ENCODE measurements around the gene SERPINC1.
A peak's percentile ranks its signal among the peaks of the same experiment; 100 is the strongest.
"Not testable (repeated sequence)": the region's sequence is repeated elsewhere in the genome, so short reads cannot be mapped to it uniquely, and the experiment has no call there.

The SERPINC1 gene

DNA sequence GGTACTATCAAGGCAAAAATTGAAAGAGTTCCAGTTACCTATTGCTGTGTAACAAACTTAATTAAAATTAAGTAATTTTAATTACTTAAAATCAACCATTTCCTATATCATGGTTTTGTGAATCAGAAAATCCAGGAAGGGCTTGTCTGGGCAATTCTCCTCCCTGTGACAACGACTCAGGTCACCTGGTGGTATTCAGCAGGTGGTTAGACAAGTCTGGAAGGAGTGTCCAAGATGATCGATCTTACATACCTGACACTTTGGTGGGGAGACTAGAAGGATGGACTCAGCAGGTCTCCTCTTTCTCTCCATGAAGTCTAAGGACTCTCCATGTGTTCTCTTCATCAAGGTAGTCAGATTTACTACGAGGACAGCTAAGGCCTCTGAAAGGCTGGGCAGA lies 22.9 kb downstream of the SERPINC1 start:
- DNase-seq (ENCODE audit: insufficient read length, low spot score) (no peak), FAIRE-seq (no peak)

GRCh38 chr1:173893611-173894010 lies 23.5 kb downstream of the SERPINC1 start:
- FAIRE-seq (no peak), DNase-seq (ENCODE audit: insufficient read length, low spot score) (no peak)

- FAIRE-seq (no peak), DNase-seq (ENCODE audit: insufficient read length, low spot score) (no peak)
Measured at GRCh38 chr1:173889885-173890284, 27.2 kb downstream of the SERPINC1 start.

- DNase-seq (ENCODE audit: insufficient read length, low spot score) (no peak), FAIRE-seq (no peak)
Measured at GRCh38 chr1:173888749-173889148, 28.4 kb downstream of the SERPINC1 start.

- no peak for DNase-seq (ENCODE audit: insufficient read length, low spot score)
- no peak for FAIRE-seq
Measured at GRCh38 chr1:173887627-173888026, 29.5 kb downstream of the SERPINC1 start.

DNA sequence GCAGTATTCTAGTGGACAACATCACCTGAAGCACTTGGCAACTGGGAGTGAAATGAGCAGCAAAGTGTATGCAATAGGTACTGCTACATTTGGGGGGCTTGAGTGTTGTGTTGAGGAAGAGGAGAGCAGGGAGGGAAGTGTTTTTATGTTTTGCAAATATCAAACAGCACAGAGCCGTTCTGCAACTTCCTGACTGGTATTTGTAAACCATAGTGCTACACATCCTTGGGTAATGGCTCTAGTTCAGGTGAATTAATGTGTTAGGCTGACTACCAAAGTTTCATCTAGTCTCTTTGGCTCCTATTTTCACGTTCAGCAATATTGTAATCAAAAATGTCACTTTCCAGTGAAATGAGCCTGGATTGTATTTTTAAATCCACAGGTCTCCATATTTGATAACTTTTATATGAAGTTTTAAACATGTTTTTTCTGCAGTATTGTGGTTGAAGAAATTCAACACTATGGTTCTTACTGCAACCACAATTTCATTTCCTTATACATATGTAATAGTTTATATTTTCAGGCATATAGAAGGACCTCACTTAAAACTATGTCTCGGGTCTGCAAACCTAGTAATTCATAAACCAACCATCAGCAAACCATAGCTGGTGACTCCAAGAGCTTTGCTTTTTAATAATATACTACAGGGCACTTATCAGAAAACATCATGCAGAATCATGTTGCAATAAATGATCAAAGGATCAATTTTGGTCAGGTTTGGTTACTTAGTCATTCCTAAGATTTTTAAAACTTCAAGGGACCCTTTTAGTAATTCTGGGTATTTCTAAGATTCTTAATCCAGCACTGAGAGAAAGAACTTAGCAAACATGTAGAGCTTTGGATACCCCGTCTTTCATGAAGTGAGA lies 30.1 kb downstream of the SERPINC1 start:
- no peak for DNase-seq (ENCODE audit: insufficient read length, low spot score)
- FAIRE-seq = no peak

- DNase-seq (ENCODE audit: insufficient read length, low spot score) = no peak
- FAIRE-seq = no peak
Measured at GRCh38 chr1:173884701-173885100, 32.4 kb downstream of the SERPINC1 start.

- FAIRE-seq; DNase-seq (ENCODE audit: insufficient read length, low spot score): not testable (repeated sequence)
Measured at GRCh38 chr1:173881117-173881516, 36.0 kb downstream of the SERPINC1 start.

- no peak for DNase-seq (ENCODE audit: insufficient read length, low spot score)
- FAIRE-seq = no peak
Measured at GRCh38 chr1:173878251-173878650, 38.9 kb downstream of the SERPINC1 start.

GRCh38 chr1:173876732-173877131 lies 40.4 kb downstream of the SERPINC1 start:
- DNase-seq (ENCODE audit: insufficient read length, low spot score) = no peak
- no peak for FAIRE-seq

DNA sequence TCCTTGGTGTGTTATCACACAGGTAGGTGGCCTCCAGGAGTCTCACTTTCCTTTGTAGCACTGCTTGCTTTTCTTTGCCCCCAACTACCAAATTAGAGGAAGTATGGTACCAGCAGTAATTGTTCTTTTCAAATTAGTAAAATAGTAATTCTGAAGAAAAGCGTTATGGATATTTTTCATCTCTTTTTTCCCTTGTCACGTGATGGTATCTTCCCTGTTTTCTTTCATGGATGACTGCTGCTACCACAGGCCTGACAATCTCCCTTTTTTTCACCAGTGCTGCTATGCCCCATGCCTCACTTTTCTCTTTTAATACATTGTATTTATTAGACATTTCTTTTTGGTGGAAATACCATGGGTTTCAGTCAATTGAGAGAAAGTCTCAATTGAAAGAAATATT lies 45.6 kb downstream of the SERPINC1 start:
- DNase-seq (ENCODE audit: insufficient read length, low spot score) (no peak), FAIRE-seq (no peak)

GRCh38 chr1:173871091-173871490 lies 46.0 kb downstream of the SERPINC1 start:
- no peak for FAIRE-seq

GRCh38 chr1:173870252-173871075 lies 46.7 kb downstream of the SERPINC1 start:
- DNase-seq (ENCODE audit: insufficient read length, low spot score) (no peak), FAIRE-seq (peak; percentile 66)

More at GRCh38 chr1:173871091-173871490, 46.0 kb downstream of the SERPINC1 start:
- no peak for DNase-seq (ENCODE audit: insufficient read length, low spot score)

GRCh38 chr1:173869021-173869359 lies 48.1 kb downstream of the SERPINC1 start:
- peak; percentile 18 for FAIRE-seq
- DNase-seq (ENCODE audit: insufficient read length, low spot score) = no peak

GRCh38 chr1:173868266-173869020 lies 48.7 kb downstream of the SERPINC1 start, which contains the start of gene ZBTB37:
ZBTB37 (plus strand) TSS chr1:173868380; CDS start chr1:173870226, 1,846 bp downstream.
- FAIRE-seq = no peak
- peak; percentile 60 for DNase-seq (ENCODE audit: insufficient read length, low spot score)

GRCh38 chr1:173867753-173868265 lies 49.3 kb downstream of the SERPINC1 start, which contains the start of gene GAS5:
GAS5 (minus strand) TSS chr1:173867989.
- FAIRE-seq (peak; percentile 96), DNase-seq (ENCODE audit: insufficient read length, low spot score) (peak; percentile 58)

- FAIRE-seq = peak; percentile 11
Measured at GRCh38 chr1:173867141-173867752, 49.9 kb downstream of the SERPINC1 start.

GRCh38 chr1:173866413-173867115 lies 50.6 kb downstream of the SERPINC1 start:
- no peak for DNase-seq (ENCODE audit: insufficient read length, low spot score)
- no peak for FAIRE-seq

More at GRCh38 chr1:173867141-173867752, 49.9 kb downstream of the SERPINC1 start:
- DNase-seq (ENCODE audit: insufficient read length, low spot score) = no peak

DNA sequence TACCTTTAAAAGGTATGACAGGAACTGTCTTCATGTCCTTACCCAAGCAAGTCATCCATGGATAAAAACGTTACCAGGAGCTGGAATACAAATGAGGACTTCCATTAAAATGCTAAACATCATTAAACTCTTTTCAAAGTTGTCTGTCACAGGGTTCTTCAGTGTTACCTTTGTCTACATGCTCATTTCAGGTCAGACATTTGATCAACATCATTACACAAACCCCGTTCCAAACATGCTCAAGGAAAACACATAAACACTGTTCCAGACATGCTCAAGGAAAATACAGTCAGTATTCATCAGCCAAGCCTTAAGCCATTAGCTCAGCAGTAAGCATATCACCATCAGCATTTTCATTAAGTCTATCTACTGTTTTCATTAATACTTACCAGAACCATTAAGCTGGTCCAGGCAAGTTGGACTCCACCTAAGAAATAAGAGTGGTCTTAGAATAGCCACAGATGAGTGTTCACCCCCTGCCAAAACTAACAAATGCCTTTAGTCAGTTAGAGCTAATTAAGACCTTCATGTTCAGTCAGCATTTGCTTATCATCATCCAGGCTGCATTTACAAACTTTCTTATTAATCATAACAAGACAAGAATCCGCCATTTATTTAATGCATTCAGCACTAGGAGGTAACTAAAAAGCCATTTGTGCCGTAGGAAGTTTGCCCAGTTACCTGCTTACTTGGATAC lies 51.5 kb downstream of the SERPINC1 start:
- no peak for DNase-seq (ENCODE audit: insufficient read length, low spot score)
- no peak for FAIRE-seq

Data from GM19239 (cell line).